Hepatocyte (in vitro differentiated cells): Measurements from ENCODE around the gene ZNF232.
"Not testable (repeated sequence)": the region's sequence is repeated elsewhere in the genome, so short reads cannot be mapped to it uniquely, and the experiment has no call there.

Experiments
- CTCF ChIP-seq: fragments of 200-600 bp; sonication (generic); IDR thresholded peaks from 2 replicates; pipeline ENCODE4 v1.5.1; 2016; ENCODE audit warnings: antibody characterized with exemption, mild to moderate bottlenecking; ENCODE audit not compliant: poor library complexity
- EZH2phosphoT487 ChIP-seq: fragments of 200-600 bp; sonication (generic); IDR thresholded peaks from one replicate; pipeline ENCODE4 v1.6.1; 2018; ENCODE audit warnings: antibody characterized with exemption, mild to moderate bottlenecking, low read depth, moderate library complexity; ENCODE audit not compliant: unreplicated experiment, severe bottlenecking

- TF ChIP-seq CTCF, EZH2phosphoT487: not testable (repeated sequence)
Measured at GRCh38 chr17:5077275-5077674, 34.4 kb downstream of the ZNF232 start.
